NCI-H460 (cell line): ENCODE data around the gene LRRC61. TPM values are rescaled to one million over a fixed set of nuclear protein-coding genes. Genes with fewer than 3 reads are reported as not detected.
A peak's percentile ranks its signal among the peaks of the same experiment; 100 is the strongest.

Experiments
- DNase-seq: peaks from one replicate; pipeline ENCODE4 v3.0.0-alpha.2; 2016; ENCODE audit warnings: low read depth; ENCODE audit errors: extremely low read depth
- total RNA-seq: library from RNA; depleted of rRNA; stranded (reverse); fragments of >200 nt; shearing (Covaris generic); gene quantifications from 2 replicates; pipeline ENCODE4 v1.2.3, GENCODE V29; 2014

Gene LRRC61
- total RNA-seq, 1 experiment from 2014 or later = 0.47 TPM

- no peak for DNase-seq
Measured at GRCh38 chr7:150346922-150347321, 23.8 kb downstream of the LRRC61 start.

GRCh38 chr7:150351587-150352194 is 28.5 kb downstream of the LRRC61 start:
- DNase-seq = no peak

- no peak for DNase-seq
Measured at GRCh38 chr7:150355666-150356059, 32.5 kb downstream of the LRRC61 start.

GRCh38 chr7:150356265-150356897 is 33.2 kb downstream of the LRRC61 start:
- DNase-seq = peak; percentile 33

- no peak for DNase-seq
Measured at GRCh38 chr7:150357270-150357669, 34.1 kb downstream of the LRRC61 start.

- no peak for DNase-seq
Measured at GRCh38 chr7:150357771-150358427, 34.7 kb downstream of the LRRC61 start.

- DNase-seq = no peak
Measured at GRCh38 chr7:150358433-150358832, 35.3 kb downstream of the LRRC61 start.

GRCh38 chr7:150358988-150359621 is 36.0 kb downstream of the LRRC61 start:
- DNase-seq = no peak

GRCh38 chr7:150359622-150360362 is 36.6 kb downstream of the LRRC61 start:
- DNase-seq = no peak

- DNase-seq = no peak
Measured at GRCh38 chr7:150360363-150361058, 37.4 kb downstream of the LRRC61 start.

- no peak for DNase-seq
Measured at GRCh38 chr7:150361402-150361801, 38.2 kb downstream of the LRRC61 start.

- no peak for DNase-seq
Measured at GRCh38 chr7:150361807-150362621, 38.9 kb downstream of the LRRC61 start.

- DNase-seq = no peak
Measured at GRCh38 chr7:150363370-150363769, 40.2 kb downstream of the LRRC61 start.

GRCh38 chr7:150363872-150364271 is 40.7 kb downstream of the LRRC61 start:
- DNase-seq = no peak

- DNase-seq = no peak
Measured at GRCh38 chr7:150365194-150365593, 42.0 kb downstream of the LRRC61 start.

- no peak for DNase-seq
Measured at GRCh38 chr7:150365673-150366398, 42.7 kb downstream of the LRRC61 start.

- DNase-seq = no peak
Measured at GRCh38 chr7:150367677-150368095, 44.5 kb downstream of the LRRC61 start.

- peak; percentile 85 for DNase-seq
Measured at GRCh38 chr7:150368096-150368883, 45.1 kb downstream of the LRRC61 start, which contains the start of gene REPIN1. Gene REPIN1, plus strand, starts transcription at chr7:150368822. Its CDS starts 890 bp downstream, at chr7:150369712.
